Measurements from ENCODE around the gene TSHZ2.
A peak's percentile ranks its signal among the peaks of the same experiment; 100 is the strongest.
"Not testable (repeated sequence)": the region's sequence is repeated elsewhere in the genome, so short reads cannot be mapped to it uniquely, and the experiment has no call there.

The TSHZ2 gene

DNA sequence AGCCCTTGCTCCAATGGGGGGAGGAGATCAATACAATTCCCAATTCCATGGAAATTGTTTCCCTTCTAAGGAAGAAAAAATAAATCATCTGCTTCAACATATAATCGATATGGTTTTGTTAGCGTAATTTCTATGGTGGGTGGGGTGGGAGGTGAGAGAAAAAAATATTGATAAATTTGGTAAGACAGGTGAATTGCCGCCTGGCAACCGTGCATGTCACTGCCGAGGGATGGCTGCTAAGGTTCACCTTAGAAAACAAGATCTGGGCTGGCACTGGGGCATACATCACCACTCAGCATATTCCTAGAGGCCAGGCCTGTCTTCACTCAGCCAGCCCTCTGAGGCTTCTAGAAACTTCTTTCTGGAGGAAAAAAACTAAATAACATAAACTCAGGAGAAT, 517.4 kb downstream of the TSHZ2 start:
- Histone ChIP-seq H3K27ac (no peak overlapping the region), H3K4me3 (no peak overlapping the region)

GRCh38 chr20:53490620-53491019, 518.5 kb downstream of the TSHZ2 start:
- H3K27ac ChIP-seq = no peak overlapping the region
- no peak overlapping the region for H3K4me3 ChIP-seq

DNA sequence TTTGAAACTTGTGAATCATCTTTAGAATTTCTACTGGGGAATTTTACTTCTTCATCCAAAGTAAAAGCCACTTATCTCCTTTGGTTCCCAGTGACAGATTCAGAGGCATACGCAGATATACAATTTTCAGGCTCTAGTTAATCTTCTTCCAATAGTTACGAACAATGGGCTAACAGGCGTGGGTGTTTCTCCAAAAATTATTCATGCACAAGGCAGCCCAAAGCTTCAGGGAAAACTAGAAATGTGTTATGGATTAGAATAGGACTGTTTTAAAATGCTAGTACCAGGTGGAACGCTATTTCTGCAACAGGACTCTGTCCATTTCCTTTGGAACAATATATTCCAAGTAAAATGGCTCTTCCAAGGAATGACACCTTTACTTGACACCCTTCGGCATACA, 519.3 kb downstream of the TSHZ2 start:
- H3K27ac ChIP-seq = no peak overlapping the region
- no peak overlapping the region for H3K4me3 ChIP-seq

GRCh38 chr20:53492212-53492611, 520.1 kb downstream of the TSHZ2 start:
- Histone ChIP-seq H3K27ac (no peak overlapping the region), H3K4me3 (no peak overlapping the region)

DNA sequence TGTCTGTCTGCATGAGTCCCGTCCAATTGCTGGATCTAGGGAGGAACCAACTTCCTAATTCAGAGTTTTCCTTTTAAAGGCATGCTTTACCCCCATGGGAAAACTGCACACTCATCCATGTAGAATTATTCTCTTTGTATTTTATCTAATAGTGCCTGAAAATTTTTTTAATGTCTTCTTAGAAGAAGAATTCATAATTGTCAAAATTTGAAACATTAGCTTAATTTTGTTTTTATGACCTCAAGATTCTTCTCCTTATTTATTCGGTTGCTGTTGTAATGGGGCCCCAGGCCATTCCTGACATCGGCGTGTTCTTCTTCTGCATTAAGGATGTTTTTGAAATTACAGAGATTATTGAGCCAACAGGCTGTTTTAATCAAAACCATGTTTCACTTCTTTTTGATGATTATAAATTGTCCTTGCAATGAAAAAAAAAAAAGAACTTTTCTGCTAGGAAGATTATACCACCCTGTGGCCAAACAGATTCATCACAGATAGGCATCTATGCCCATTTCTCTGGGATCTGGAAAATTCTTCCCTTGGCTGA, 521.2 kb downstream of the TSHZ2 start:
- no peak overlapping the region for H3K4me3 ChIP-seq
- peak overlapping the region in 1 of 21 experiments; percentile 33 for H3K27ac ChIP-seq

- Histone ChIP-seq H3K4me3 (no peak overlapping the region), H3K27ac (no peak overlapping the region)
Measured at GRCh38 chr20:53494753-53495152, 522.6 kb downstream of the TSHZ2 start.

DNA sequence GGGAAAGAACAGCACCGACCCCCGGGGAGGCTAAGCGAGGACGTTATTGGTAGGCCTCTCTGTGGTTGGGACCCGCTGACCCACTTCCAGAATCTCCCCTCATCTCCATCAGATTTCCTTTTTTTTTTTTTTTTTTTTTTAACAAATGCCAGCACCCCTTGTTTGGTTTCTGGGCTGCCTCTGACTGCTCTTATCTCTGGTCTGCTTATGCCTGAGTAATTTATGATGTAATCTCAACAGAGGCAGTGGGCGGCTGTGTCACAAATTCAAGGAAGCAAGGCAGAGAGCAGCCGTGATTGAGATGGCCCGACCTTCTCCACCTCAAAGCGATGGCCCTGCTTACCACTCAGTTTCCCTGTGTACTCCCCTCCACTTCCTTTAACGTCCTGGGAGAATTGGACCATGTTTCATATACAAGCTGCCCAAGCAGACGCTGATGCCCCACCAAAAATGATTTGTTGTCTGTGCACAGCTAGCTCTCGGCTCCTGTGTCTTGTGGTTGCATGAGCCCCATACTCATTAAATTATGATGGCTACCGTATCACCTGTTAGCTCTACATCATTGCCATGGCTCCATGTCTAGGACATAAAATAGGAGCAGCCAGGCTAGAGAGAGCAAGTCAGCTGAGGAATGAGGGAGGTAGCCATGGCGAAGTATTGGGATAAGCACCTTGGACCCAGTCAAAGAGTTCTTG, 523.4 kb downstream of the TSHZ2 start:
- H3K27ac ChIP-seq = no peak overlapping the region
- no peak overlapping the region for H3K4me3 ChIP-seq

DNA sequence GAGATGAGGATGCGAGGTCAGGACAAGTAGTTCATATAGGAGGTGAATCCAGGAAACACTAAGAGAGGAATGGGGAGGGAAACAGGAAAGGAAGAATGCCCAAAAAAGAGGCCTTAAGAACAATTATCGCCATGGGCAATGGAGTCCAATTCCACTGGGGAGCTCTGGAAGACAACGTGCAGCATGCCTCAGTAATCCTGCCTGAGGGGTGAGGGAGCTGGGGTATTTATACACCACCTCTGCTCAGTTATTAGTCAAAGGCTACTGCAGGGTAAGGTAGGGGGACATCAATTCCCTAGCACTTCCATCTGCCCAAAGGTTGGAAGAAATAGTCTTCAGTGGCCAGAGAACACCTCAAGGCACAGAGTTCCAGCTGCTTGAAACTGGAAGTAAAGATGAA, 525.1 kb downstream of the TSHZ2 start:
- Histone ChIP-seq H3K27ac (no peak overlapping the region), H3K4me3 (no peak overlapping the region)

GRCh38 chr20:53498341-53498740, 526.2 kb downstream of the TSHZ2 start:
- H3K4me3 ChIP-seq = no peak overlapping the region

DNA sequence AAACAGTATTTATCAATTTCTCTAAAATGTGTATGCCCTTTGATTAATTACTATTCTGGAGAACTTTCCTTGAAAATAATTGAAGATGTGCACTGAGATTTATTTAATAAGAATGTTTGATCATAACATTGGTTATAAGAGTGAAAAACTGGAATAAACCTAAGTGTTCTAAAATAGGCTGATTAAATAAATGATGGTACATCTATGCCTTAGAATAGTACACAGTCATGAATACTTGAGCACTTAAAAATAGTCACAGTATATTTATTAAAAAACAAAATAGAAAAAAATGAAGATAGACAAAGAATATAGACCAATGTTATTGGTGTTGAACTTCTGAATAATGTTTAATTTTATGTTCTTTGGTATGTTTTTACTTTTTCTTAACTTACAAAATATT, 528.5 kb downstream of the TSHZ2 start:
- H3K27ac ChIP-seq = no peak overlapping the region
- H3K4me3 ChIP-seq = no peak overlapping the region

More at GRCh38 chr20:53498341-53498740, 526.2 kb downstream of the TSHZ2 start:
- H3K27ac ChIP-seq = no peak overlapping the region

- no peak overlapping the region for H3K4me3 ChIP-seq
- no peak overlapping the region for H3K27ac ChIP-seq
Measured at GRCh38 chr20:53502820-53503219, 530.7 kb downstream of the TSHZ2 start.

- no peak overlapping the region for H3K27ac ChIP-seq
- peak overlapping the region in 4 of 7 experiments; percentile 7 to 26 (median 9) for H3K4me3 ChIP-seq
Measured at GRCh38 chr20:53503517-53503919, 531.4 kb downstream of the TSHZ2 start.

DNA sequence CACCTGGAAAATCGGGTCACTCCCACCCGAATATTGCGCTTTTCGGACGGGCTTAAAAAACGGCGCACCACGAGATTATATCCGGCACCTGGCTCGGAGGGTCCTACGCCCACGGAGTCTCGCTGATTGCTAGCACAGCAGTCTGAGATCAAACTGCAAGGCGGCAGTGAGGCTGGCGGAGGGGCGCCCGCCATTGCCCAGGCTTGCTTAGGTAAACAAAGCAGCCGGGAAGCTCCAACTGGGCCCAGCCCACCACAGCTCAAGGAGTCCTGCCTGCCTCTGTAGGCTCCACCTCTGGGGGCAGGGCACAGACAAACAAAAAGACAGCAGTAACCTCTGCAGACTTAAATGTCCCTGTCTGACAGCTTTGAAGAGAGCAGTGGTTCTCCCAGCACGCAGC, 531.9 kb downstream of the TSHZ2 start:
- H3K4me3 ChIP-seq = peak overlapping the region in 4 of 7 experiments; percentile 7 to 26 (median 9)
- H3K27ac ChIP-seq = not testable (repeated sequence)

DNA sequence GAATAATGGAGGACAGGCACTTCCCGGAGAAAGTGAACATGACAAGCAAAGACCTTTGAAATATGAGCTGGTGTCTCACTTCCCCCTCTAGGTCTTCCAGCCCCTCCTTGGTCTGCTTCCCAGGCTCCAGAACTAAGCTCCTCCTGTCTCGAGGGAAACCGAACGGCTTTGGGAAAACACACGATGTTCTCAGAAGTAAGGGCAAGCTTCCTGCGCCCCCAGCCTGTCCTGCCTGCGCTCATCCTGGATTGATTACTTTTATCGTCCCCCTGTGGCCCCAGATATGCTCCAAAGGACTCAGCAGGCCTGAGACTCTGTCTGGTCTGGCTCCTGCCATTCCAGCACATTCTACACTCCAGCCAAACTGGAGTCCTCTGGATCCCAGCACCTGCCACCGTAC, 538.1 kb downstream of the TSHZ2 start:
- Histone ChIP-seq H3K27ac (no peak overlapping the region), H3K4me3 (no peak overlapping the region)

DNA sequence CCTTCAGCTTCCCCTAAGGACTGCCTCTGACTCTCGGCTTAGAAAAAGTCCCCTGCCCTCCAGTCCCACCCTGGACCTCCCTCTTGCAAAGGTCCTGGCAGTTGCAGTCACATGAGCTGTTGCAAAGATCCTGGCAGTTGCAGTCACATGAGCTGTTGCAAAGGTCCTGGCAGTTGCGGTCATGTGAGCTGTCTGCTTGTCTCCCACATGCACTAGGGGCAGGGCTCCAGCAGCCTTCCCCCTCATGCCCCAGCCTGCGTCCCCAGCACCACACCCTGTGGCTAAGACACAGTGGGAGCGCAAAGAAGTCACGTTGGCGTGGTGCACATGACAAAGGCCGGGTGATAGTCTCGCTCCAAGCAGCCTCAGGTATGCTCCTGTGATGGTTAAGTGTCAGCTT, 538.5 kb downstream of the TSHZ2 start:
- H3K27ac ChIP-seq = no peak overlapping the region
- no peak overlapping the region for H3K4me3 ChIP-seq

- no peak overlapping the region for H3K27ac ChIP-seq
- H3K4me3 ChIP-seq = no peak overlapping the region
Measured at GRCh38 chr20:53512076-53512475, 539.9 kb downstream of the TSHZ2 start.

- Histone ChIP-seq H3K4me3 (no peak overlapping the region), H3K27ac (no peak overlapping the region)
Measured at GRCh38 chr20:53513168-53513488, 541.0 kb downstream of the TSHZ2 start.

DNA sequence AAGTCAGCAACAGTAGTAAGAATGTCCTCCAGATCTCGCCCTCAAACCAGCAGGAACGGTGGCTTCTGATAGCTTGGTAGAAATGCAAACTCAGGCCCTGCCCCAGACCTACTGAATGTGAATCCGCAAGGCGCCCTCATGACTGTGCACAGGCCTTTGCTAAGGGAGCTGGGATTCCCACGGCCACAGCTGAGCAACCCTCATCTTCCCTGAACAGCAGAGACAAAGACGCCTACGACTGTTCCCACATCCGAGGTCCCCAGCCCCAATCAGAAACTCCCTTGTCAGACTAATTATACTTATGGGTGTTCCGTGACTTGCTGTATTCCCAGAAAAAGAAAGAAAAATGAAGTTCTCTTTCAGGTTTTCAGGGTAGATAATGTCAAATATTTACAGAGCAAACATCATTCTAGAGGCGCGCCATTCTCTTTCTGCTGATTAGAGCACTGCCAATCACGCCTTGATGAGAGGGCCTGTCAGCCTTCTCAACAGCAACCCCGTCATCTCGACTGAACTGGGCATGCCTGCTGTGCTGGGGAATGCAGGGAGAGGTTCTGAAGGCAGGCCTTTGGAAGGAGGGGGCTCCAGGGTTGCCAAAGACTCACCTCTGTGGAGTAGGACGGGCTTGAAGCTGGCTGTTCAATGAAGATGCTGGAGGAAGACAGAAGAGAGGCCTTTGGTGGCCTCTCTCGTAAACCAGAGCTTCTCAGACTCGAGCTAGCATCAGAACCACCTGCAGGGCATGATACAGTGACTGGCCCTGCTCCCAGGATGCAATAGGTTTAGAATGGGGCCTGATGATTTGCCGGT, 541.5 kb downstream of the TSHZ2 start:
- Histone ChIP-seq H3K27ac (no peak overlapping the region), H3K4me3 (no peak overlapping the region)

DNA sequence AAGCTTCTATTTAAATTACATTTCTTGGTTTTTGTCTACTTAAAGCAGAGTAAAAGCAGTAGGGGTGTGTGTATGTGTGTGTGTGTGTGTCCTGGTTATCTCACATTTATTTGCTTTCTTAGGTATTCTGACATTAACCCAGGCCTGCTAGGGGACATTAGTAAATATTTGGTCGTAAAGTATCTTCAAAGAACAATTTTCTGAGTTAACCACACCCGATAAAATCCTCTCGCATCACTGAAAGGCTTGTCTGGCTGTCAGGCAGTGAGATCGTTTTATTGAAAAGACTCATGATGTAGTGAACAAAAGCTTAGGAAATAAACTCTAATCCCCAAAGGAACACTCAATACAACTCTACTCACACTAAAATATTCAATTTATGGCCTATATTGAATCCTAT, 543.6 kb downstream of the TSHZ2 start:
- Histone ChIP-seq H3K27ac (no peak overlapping the region), H3K4me3 (no peak overlapping the region)

DNA sequence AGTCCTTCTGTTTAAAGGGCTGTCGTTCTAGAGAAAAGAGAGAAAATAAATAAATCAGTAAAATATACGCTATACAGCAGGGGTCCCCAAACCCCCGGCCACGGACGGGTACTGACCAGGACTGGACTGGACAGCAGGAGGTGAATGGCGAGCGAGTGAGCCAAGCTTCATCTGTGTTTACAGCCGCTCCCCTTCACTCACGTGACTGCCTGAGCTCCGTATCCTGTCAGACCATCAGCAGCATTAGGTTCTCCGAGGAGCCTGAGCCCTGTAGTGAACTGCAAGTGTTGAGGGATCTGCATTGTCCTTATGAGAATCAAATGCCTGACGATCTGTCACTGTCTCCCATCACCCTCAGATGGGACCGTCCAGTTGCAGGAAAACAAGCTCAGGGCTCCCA, 545.0 kb downstream of the TSHZ2 start:
- H3K27ac ChIP-seq = no peak overlapping the region
- H3K4me3 ChIP-seq = no peak overlapping the region

GRCh38 chr20:53521421-53521820, 549.3 kb downstream of the TSHZ2 start:
- not testable (repeated sequence) for H3K27ac ChIP-seq, H3K4me3 ChIP-seq
